ENCODE measurements around the gene STX12.
"Not testable (repeated sequence)": the region's sequence is repeated elsewhere in the genome, so short reads cannot be mapped to it uniquely, and the experiment has no call there.

Gene STX12

DNA sequence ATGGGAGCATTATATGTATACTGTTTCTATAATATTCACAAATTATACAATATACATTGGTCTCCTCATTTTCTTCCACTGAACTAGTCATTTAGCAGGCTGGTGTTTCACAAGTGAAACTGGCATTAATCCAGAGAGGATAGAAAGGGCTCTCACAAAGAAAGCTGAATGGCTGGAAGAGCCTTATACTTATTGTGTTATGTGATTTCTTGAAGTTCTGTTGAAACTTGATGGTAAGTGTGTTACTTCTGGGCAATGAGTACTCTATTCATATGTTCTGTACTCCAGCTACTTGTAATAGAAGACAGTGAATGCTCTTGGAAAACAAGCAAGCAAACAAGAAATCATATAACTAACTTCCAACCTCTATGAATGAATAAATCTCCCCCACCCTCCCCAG is 14.9 kb downstream of the STX12 start:
- H3K27me3 Mint-ChIP-seq: no peaks in the 10 kb centered on the region
- peaks cover 33% of the 10 kb centered on the region for H3K4me1 Mint-ChIP-seq (ENCODE audit: low read depth)
- peaks cover 33% of the 10 kb centered on the region for H3K36me3 Mint-ChIP-seq (ENCODE audit: low read depth)
- no peak overlapping the region for H3K4me3 Mint-ChIP-seq
- intact Hi-C loops (cut with micrococcal nuclease): no loop called here
- H3K9me3 Mint-ChIP-seq: no peaks in the 10 kb centered on the region
- peak overlapping the region; percentile 52 for H3K27ac Mint-ChIP-seq

GRCh38 chr1:27789540-27790041 is 16.6 kb downstream of the STX12 start:
- peak overlapping the region; percentile 89 for H3K27ac Mint-ChIP-seq
- peaks cover 33% of the 10 kb centered on the region for H3K4me1 Mint-ChIP-seq (ENCODE audit: low read depth)
- no peaks in the 10 kb centered on the region for H3K27me3 Mint-ChIP-seq
- no peak overlapping the region for H3K4me3 Mint-ChIP-seq
- peaks cover 42% of the 10 kb centered on the region for H3K36me3 Mint-ChIP-seq (ENCODE audit: low read depth)
- H3K9me3 Mint-ChIP-seq: no peaks in the 10 kb centered on the region
- intact Hi-C loops (cut with micrococcal nuclease): no loop called here

- H3K9me3 Mint-ChIP-seq; H3K27me3 Mint-ChIP-seq; intact Hi-C loops (cut with micrococcal nuclease); H3K4me3 Mint-ChIP-seq: not testable (repeated sequence)
- Mint-ChIP-seq H3K27ac (peak overlapping the region; percentile 89), H3K4me1 (ENCODE audit: low read depth) (peaks cover 33% of the 10 kb centered on the region), H3K36me3 (ENCODE audit: low read depth) (peaks cover 49% of the 10 kb centered on the region)
These were observed 17.3 kb downstream of the STX12 start for GRCh38 chr1:27790270-27790669.

- H3K4me3 Mint-ChIP-seq: no peak overlapping the region
- H3K27me3 Mint-ChIP-seq: no peaks in the 10 kb centered on the region
- no peaks in the 10 kb centered on the region for H3K4me1 Mint-ChIP-seq (ENCODE audit: low read depth)
- no peaks in the 10 kb centered on the region for H3K9me3 Mint-ChIP-seq
- intact Hi-C loops (cut with micrococcal nuclease): no loop called here
- H3K27ac Mint-ChIP-seq: no peak overlapping the region
- H3K36me3 Mint-ChIP-seq (ENCODE audit: low read depth): peaks cover 95% of the 10 kb centered on the region
These were observed 22.6 kb downstream of the STX12 start for GRCh38 chr1:27795601-27796000.

- no peak overlapping the region for H3K4me3 Mint-ChIP-seq
- intact Hi-C loops (cut with micrococcal nuclease): loop anchor here (10.0 kb wide), 1 partner anchor 60 kb away; no protein-coding TSS in a partner anchor
- H3K27me3 Mint-ChIP-seq: no peaks in the 10 kb centered on the region
- H3K9me3 Mint-ChIP-seq: no peaks in the 10 kb centered on the region
- no peak overlapping the region for H3K27ac Mint-ChIP-seq
- peaks cover 82% of the 10 kb centered on the region for H3K36me3 Mint-ChIP-seq (ENCODE audit: low read depth)
- no peaks in the 10 kb centered on the region for H3K4me1 Mint-ChIP-seq (ENCODE audit: low read depth)
These were observed 31.8 kb downstream of the STX12 start for GRCh38 chr1:27804791-27805190.

DNA sequence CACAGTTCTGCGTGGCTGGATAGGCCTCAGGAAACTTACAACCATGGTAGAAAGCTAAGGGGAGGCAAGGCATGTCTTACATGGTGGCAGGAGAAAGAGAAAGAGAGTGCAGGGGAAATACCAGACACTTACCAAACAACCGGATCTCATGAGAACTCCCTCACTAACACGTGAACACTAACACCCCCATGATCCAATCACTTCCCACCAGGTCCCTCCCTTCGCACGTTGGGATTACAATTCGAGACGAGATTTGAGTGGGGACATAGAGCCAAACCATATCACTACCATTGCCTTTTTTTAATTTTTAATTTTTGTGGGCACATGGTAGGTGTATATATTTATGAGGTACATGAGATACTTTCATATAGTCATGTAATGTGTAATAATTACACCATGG is 33.7 kb downstream of the STX12 start:
- H3K4me1 Mint-ChIP-seq (ENCODE audit: low read depth): no peaks in the 10 kb centered on the region
- intact Hi-C loops (cut with micrococcal nuclease): loop anchor here (10.0 kb wide), 1 partner anchor 62 kb away; no protein-coding TSS in a partner anchor
- no peaks in the 10 kb centered on the region for H3K9me3 Mint-ChIP-seq
- H3K36me3 Mint-ChIP-seq (ENCODE audit: low read depth): peaks cover 78% of the 10 kb centered on the region
- no peak overlapping the region for H3K4me3 Mint-ChIP-seq
- no peak overlapping the region for H3K27ac Mint-ChIP-seq
- H3K27me3 Mint-ChIP-seq: no peaks in the 10 kb centered on the region

DNA sequence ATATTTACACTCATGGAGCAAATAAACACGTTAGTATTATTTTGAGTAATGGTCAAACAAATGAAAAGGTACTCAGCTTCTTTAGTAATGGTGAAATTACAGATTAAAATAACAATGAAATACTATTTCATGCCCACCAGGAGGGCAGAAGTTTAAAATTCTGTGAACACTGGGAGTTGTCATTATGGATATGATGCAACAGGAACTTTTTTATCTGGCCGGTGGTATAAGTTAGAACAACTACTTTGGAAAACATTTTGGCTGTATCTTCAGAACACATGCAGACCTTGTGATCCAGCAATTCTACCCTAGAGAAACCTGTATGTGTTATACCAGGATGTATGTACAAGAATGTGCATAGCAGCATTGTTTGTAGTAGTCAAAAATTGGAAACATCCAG is 34.4 kb downstream of the STX12 start:
- no peak overlapping the region for H3K4me3 Mint-ChIP-seq
- H3K4me1 Mint-ChIP-seq (ENCODE audit: low read depth): no peaks in the 10 kb centered on the region
- no peaks in the 10 kb centered on the region for H3K9me3 Mint-ChIP-seq
- H3K27ac Mint-ChIP-seq: no peak overlapping the region
- H3K27me3 Mint-ChIP-seq: no peaks in the 10 kb centered on the region
- peaks cover 78% of the 10 kb centered on the region for H3K36me3 Mint-ChIP-seq (ENCODE audit: low read depth)
- intact Hi-C loops (cut with micrococcal nuclease): loop anchor here (10.0 kb wide), 1 partner anchor 63 kb away; no protein-coding TSS in a partner anchor

DNA sequence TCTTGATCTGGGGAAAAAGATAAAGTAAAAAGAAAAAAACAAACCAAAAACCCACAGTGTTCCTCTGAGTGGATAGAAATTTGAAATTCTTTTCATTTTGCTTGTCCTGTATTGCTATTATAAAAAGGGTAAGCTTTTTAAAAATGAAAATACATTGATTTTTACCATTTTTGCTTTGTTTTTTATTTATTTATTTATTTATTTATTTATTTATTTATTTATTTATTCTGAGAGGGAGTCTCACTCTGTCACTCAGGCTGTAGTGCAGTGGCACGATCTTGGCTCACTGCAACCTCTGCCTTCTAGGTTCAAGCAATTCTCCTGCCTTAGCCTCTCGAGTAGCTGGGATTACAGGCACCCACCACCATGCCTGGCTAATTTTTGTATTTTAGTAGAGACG is 35.1 kb downstream of the STX12 start:
- not testable (repeated sequence) for H3K9me3 Mint-ChIP-seq; H3K4me3 Mint-ChIP-seq; H3K27me3 Mint-ChIP-seq; H3K27ac Mint-ChIP-seq; H3K4me1 Mint-ChIP-seq (ENCODE audit: low read depth)
- H3K36me3 Mint-ChIP-seq (ENCODE audit: low read depth): peaks cover 78% of the 10 kb centered on the region
- intact Hi-C loops (cut with micrococcal nuclease): loop anchor here (10.0 kb wide), 1 partner anchor 63 kb away; no protein-coding TSS in a partner anchor

DNA sequence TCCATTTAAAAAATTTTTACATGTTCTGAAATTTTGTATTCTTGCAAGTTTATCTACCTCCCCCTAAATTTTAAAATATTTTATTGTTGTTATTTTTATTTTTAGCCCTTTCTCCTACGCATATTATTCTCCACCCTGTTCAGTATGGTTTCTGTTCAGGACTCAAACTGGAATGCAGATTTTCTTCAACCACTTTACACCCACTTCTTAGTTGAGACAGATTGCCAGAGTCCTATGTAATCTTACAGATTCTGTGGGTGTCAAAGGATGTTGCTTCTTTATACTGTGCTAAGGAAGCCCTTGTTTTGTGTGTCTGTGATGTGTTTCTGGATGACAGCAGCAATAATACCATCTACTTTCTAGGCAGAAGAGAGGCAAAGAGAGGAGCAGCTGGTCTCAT is 36.9 kb downstream of the STX12 start:
- no peak overlapping the region for H3K4me3 Mint-ChIP-seq
- no peak overlapping the region for H3K27ac Mint-ChIP-seq
- intact Hi-C loops (cut with micrococcal nuclease): loop anchor here (10.0 kb wide), 1 partner anchor 65 kb away; no protein-coding TSS in a partner anchor
- H3K9me3 Mint-ChIP-seq: no peaks in the 10 kb centered on the region
- peaks cover 78% of the 10 kb centered on the region for H3K36me3 Mint-ChIP-seq (ENCODE audit: low read depth)
- H3K27me3 Mint-ChIP-seq: no peaks in the 10 kb centered on the region
- no peaks in the 10 kb centered on the region for H3K4me1 Mint-ChIP-seq (ENCODE audit: low read depth)

DNA sequence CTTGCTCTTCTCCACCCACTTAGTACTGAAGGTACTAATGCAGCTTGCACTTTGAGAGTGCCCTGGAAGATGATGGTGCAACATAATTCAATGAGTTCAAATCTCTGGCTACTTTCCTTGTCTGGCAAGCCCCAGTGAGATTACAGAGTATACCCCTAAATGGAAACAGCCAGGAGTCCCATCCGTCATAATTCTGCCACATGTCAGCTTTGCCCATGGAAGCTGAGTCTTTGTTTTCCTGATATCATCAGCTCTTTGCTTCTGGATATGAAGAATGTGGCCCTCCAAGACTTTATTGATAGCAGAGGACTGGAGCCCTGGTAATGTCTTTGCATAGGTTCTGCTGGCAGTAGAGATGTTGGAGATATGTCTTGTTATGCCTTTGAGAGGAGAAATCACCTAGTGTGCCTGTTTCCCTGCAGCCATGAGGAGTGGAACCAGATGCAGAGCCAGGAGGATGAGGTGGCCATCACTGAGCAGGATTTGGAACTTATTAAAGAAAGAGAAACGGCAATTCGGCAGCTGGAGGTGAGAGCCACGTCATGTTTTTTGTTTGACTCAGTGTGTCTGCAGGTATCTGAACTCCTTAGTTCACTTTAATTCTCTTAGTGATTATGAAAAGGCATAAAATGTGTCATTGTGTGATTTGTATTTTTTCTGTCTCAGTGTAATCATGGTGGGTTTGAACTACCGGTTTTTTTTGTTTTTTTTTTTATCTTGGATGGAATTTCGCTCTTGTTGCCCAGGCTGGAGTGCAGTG is 38.9 kb downstream of the STX12 start:
- Mint-ChIP-seq H3K36me3 (ENCODE audit: low read depth) (peaks cover 86% of the 10 kb centered on the region), H3K27ac (no peak overlapping the region), H3K27me3 (no peaks in the 10 kb centered on the region), H3K4me1 (ENCODE audit: low read depth) (no peaks in the 10 kb centered on the region), H3K9me3 (no peaks in the 10 kb centered on the region), H3K4me3 (no peak overlapping the region)
- intact Hi-C loops (cut with micrococcal nuclease): no loop called here

- Mint-ChIP-seq H3K9me3 (no peaks in the 10 kb centered on the region), H3K4me1 (ENCODE audit: low read depth) (no peaks in the 10 kb centered on the region), H3K4me3 (no peak overlapping the region), H3K36me3 (ENCODE audit: low read depth) (peaks cover 91% of the 10 kb centered on the region), H3K27me3 (no peaks in the 10 kb centered on the region), H3K27ac (peak overlapping the region; percentile 12)
- intact Hi-C loops (cut with micrococcal nuclease): no loop called here
These were observed 44.1 kb downstream of the STX12 start for GRCh38 chr1:27816921-27817630.

DNA sequence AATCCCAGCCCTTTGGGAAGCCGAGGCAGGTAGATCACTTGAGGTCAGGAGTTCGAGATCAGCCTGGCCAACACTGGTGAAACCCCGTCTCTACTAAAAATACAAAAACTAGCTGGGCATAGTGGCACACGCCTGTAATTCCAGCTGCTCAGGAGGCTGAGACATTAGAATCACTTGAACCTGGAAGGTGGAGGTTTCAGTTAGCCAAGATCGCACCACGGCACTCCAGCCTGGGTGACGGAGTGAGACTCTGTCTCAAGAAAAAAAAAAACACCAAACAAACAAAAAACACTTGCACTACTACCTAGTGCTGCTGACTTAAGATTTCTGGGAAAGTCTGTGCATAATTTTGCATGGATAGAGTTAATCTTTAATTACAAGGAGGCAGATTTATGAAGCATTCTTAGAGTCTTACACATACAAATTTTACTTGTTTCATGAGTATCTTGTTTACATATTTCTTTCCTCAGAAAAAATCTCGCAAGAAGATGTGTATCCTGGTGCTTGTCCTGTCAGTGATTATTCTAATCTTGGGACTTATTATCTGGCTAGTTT is 48.8 kb downstream of the STX12 start:
- Mint-ChIP-seq H3K4me3 (no peak overlapping the region), H3K27ac (no peak overlapping the region), H3K36me3 (ENCODE audit: low read depth) (peaks cover 68% of the 10 kb centered on the region), H3K9me3 (no peaks in the 10 kb centered on the region), H3K27me3 (no peaks in the 10 kb centered on the region), H3K4me1 (ENCODE audit: low read depth) (no peaks in the 10 kb centered on the region)
- intact Hi-C loops (cut with micrococcal nuclease): no loop called here

DNA sequence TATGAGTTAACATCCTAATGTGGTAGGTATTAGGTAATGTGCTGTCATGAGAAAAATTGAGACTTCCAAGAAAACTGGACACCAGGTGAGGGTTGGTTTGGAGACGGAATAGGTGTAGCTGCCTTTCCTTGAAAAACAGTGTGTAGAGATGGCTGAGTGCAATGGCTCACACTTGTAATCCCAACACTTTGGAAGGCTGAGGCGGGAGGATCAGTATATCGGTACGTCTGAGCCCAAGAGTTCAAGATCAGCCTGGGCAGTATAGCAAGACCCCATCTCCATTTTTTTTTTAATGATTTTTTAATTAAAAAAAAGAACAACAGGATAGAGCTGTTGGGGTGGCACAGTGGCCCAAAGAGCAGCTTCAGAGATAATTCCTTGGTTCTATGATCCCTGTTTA is 50.8 kb downstream of the STX12 start:
- intact Hi-C loops (cut with micrococcal nuclease): no loop called here
- no peak overlapping the region for H3K4me3 Mint-ChIP-seq
- H3K9me3 Mint-ChIP-seq: no peaks in the 10 kb centered on the region
- no peak overlapping the region for H3K27ac Mint-ChIP-seq
- H3K27me3 Mint-ChIP-seq: no peaks in the 10 kb centered on the region
- peaks cover 54% of the 10 kb centered on the region for H3K36me3 Mint-ChIP-seq (ENCODE audit: low read depth)
- no peaks in the 10 kb centered on the region for H3K4me1 Mint-ChIP-seq (ENCODE audit: low read depth)

DNA sequence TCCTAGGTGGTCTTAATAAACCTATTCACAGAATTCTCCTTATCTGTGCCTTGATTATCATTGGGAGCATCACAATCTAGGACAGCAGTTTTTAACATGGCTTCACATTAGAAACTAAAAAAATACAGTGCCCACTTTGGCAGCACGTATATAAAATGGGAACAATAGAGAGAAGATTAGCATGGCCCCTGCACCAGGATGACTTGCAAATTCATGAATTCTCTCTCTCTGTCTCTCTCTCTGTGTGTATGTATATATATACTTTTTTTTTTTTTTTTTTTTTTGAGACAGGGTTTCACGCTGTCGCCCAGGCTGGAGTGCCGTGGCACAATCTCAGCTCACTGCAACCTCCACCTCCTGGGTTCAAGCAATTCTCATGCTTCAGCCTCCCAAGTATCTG is 51.4 kb downstream of the STX12 start:
- Mint-ChIP-seq H3K36me3 (ENCODE audit: low read depth) (peaks cover 48% of the 10 kb centered on the region), H3K4me1 (ENCODE audit: low read depth) (no peaks in the 10 kb centered on the region), H3K9me3 (no peaks in the 10 kb centered on the region), H3K27me3 (no peaks in the 10 kb centered on the region), H3K27ac (no peak overlapping the region), H3K4me3 (no peak overlapping the region)
- intact Hi-C loops (cut with micrococcal nuclease): no loop called here
